ENCODE data around the gene STX17. TPM values are rescaled to one million over a fixed set of nuclear protein-coding genes. Genes with fewer than 3 reads are reported as not detected.

Gene STX17
- total and polyA plus RNA-seq, 2 donors (not counting 3 experiments of a cell fraction or from before 2014, with no cell fraction given), result 5.3 to 17.6 TPM

DNA sequence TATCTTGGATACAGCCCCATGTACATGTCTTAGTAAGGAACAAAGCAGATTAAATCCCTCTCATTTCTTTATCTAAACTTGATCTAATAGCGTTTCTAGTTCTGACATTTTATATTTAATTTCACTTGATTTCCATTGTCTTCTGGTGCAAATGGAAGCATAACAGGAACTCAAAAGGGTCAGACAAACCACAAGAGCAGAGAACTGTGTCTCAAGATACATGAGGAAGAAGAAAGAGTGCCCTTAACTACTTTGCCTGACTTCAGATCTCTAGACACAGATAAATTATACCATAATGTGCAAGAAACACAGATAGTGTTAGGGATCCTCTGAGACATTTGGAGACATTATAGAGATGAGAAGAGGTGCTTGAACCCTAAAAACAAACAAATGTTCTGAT is 20.7 kb upstream of the STX17 start:
- Histone ChIP-seq H2AFZ (ENCODE audit: low read depth, low read length) (no peak overlapping the region), H3K4me1 (ENCODE audit: control insufficient read depth, extremely low read depth, insufficient read depth, low read length) (no peaks in the 10 kb centered on the region), H3K9me1 (replicated peaks; ENCODE audit: control insufficient read depth, extremely low read depth, insufficient read depth, low read length) (no peaks in the 10 kb centered on the region), H3K27ac (ENCODE audit: insufficient read depth, low read depth, low read length) (no peak overlapping the region), H3K27me3 (ENCODE audit: control insufficient read depth in 2 of 2, insufficient read depth in 2 of 2, low read length in 2 of 2) (peaks cover 0 to 2% of the 10 kb centered on the region in 2 experiments), H3K9ac (replicated peaks; ENCODE audit: extremely low read depth, insufficient read depth, low read length) (no peak overlapping the region), H4K20me1 (replicated peaks; ENCODE audit: control insufficient read depth, extremely low read depth, insufficient read depth, low read length) (no peaks in the 10 kb centered on the region), H3K4me2 (ENCODE audit: insufficient read depth, low read length) (no peak overlapping the region), H3K9me3 (replicated peaks; ENCODE audit: control insufficient read depth, insufficient read depth, low read length) (no peaks in the 10 kb centered on the region), H3K36me3 (ENCODE audit: control insufficient read depth in 2 of 2, extremely low read depth in 1 of 2, insufficient read depth in 2 of 2, low read length in 2 of 2) (no peaks in the 10 kb centered on the region), H3K4me3 (replicated peaks in 1 of 3; ENCODE audit: insufficient read depth in 1 of 3, low read depth in 1 of 3, low read length in 3 of 3) (no peak overlapping the region), H3K79me2 (ENCODE audit: control insufficient read depth, insufficient read depth, low read length) (no peaks in the 10 kb centered on the region)
- DNase-seq (ENCODE audit: low read depth, low spot score), result no peak
- dilution Hi-C loops (cut with MboI; ENCODE audit: extremely low pct_ligation_motif_present, low sequenced_read_pairs) (no loop called here), intact Hi-C loops (cut with micrococcal nuclease) (no loop called here)
- BruUV-seq (replicated peaks), result no TSS peak
- no peak for FAIRE-seq
- ChIA-PET POLR2A (no interaction called here), CTCF (no interaction called here)
- TF ChIP-seq MYC (IDR thresholded peaks at IDR 0.05; ENCODE audit: low read depth, low read length) (no peak), GATA2 (IDR thresholded peaks at IDR 0.05; ENCODE audit: insufficient read depth, insufficient read length, low read depth, low read length) (no peak), POLR2AphosphoS5 (IDR thresholded peaks at IDR 0.05; ENCODE audit: insufficient read depth, low read depth, low read length) (no peak), POLR2A (IDR thresholded peaks at IDR 0.05; ENCODE audit: low read depth, low read length) (no peak), FOS (IDR thresholded peaks at IDR 0.05; ENCODE audit: borderline replicate concordance, insufficient read depth, low read length) (no peak), JUN (IDR thresholded peaks at IDR 0.05; ENCODE audit: borderline replicate concordance, insufficient read depth, insufficient read length, low read depth) (no peak), EZH2 (IDR thresholded peaks at IDR 0.05; ENCODE audit: borderline replicate concordance, low read depth, low read length, severe bottlenecking) (no peak)
- TF ChIP-seq, protein P1, sequence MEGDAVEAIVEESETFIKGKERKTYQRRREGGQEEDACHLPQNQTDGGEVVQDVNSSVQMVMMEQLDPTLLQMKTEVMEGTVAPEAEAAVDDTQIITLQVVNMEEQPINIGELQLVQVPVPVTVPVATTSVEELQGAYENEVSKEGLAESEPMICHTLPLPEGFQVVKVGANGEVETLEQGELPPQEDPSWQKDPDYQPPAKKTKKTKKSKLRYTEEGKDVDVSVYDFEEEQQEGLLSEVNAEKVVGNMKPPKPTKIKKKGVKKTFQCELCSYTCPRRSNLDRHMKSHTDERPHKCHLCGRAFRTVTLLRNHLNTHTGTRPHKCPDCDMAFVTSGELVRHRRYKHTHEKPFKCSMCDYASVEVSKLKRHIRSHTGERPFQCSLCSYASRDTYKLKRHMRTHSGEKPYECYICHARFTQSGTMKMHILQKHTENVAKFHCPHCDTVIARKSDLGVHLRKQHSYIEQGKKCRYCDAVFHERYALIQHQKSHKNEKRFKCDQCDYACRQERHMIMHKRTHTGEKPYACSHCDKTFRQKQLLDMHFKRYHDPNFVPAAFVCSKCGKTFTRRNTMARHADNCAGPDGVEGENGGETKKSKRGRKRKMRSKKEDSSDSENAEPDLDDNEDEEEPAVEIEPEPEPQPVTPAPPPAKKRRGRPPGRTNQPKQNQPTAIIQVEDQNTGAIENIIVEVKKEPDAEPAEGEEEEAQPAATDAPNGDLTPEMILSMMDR (IDR thresholded peaks at IDR 0.05; ENCODE audit: extremely low read depth in 1 of 2, insufficient read depth in 1 of 2, low read depth in 1 of 2, low read length in 2 of 2), result no peak
- TF ChIP-seq, protein P2, sequence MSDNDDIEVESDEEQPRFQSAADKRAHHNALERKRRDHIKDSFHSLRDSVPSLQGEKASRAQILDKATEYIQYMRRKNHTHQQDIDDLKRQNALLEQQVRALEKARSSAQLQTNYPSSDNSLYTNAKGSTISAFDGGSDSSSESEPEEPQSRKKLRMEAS (IDR thresholded peaks at IDR 0.05; ENCODE audit: insufficient read depth, insufficient read length), result no peak
